Measurements from ENCODE around the gene BTBD3.

DNA sequence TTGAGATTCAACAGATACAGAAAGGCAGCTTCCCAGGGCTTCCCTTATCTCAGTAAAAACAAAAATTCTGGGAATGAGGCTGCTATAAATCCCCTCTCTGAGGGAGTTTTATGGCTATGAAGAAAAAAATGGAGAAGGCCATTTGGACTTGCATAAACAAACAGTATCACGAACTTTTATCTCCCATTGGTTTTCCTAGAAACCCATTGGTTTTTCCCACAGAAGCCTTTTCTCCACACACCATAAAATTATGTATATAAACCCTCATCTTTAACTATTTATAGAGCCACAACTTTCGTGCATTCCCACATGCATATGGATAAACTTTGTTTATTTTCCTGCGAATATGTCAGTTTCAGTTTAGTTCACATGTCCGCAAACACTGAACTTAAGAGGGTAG, 36.2 kb upstream of the BTBD3 start:
- TF ChIP-seq, protein P1, sequence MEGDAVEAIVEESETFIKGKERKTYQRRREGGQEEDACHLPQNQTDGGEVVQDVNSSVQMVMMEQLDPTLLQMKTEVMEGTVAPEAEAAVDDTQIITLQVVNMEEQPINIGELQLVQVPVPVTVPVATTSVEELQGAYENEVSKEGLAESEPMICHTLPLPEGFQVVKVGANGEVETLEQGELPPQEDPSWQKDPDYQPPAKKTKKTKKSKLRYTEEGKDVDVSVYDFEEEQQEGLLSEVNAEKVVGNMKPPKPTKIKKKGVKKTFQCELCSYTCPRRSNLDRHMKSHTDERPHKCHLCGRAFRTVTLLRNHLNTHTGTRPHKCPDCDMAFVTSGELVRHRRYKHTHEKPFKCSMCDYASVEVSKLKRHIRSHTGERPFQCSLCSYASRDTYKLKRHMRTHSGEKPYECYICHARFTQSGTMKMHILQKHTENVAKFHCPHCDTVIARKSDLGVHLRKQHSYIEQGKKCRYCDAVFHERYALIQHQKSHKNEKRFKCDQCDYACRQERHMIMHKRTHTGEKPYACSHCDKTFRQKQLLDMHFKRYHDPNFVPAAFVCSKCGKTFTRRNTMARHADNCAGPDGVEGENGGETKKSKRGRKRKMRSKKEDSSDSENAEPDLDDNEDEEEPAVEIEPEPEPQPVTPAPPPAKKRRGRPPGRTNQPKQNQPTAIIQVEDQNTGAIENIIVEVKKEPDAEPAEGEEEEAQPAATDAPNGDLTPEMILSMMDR (IDR thresholded peaks at IDR 0.05): no peak
- no peak for TF ChIP-seq ZFX (IDR thresholded peaks at IDR 0.05; ENCODE audit: borderline replicate concordance)

All from 22Rv1 (cell line).